ENCODE results near the gene BBS1. TPM values are rescaled to one million over a fixed set of nuclear protein-coding genes. Genes with fewer than 3 reads are reported as not detected.
A peak's percentile ranks its signal among the peaks of the same experiment; 100 is the strongest.
"Not testable (repeated sequence)": the region's sequence is repeated elsewhere in the genome, so short reads cannot be mapped to it uniquely, and the experiment has no call there.

The BBS1 gene
- total RNA-seq, 1 experiment from 2014 or later = 29.6 TPM

- no peak for DNase-seq (ENCODE audit: low read depth)
These were observed 60.4 kb downstream of the BBS1 start for GRCh38 chr11:66570850-66571180.

- peak; percentile 67 for DNase-seq (ENCODE audit: low read depth)
These were observed 68.7 kb downstream of the BBS1 start for GRCh38 chr11:66579017-66579606.

DNA sequence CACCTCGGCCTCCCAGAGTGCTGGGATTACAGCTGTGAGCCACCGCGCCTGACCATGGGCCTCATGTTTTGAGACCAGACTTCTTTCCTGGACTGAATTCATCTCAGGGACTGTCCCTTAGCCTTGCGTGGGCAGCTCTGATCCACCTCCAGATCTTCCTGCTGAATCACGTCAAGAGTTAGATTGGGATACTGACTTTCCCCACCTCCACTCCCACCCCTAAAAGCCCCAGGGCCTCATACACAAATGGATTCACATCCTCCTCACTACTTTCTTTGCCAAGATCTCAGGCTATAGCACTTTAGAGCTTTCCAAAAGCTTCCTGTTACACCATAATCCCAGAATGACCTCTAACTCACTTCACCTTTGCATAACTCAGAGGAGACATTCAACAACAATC is 70.4 kb downstream of the BBS1 start:
- peak; percentile 47 for DNase-seq (ENCODE audit: low read depth)

DNA sequence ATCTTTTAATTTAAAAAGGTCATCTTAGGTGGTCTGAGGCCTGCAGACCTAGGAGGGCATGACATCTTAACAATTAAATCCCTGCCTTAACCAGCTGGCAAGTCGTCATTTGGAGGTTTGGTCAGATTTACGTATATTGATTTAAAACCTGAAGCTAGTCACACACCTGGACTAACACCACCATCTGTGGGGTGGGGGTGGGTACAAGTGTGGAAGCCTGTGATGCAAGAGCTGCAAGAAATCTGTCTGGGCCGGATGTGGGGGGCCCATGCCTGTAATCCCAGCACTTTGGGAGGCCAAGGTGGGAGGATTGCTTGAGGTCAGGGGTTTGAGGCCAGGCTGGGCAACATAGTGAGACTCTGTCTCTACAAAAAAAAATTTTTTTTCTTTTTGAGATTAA is 70.8 kb downstream of the BBS1 start:
- no peak for DNase-seq (ENCODE audit: low read depth)

- DNase-seq (ENCODE audit: low read depth) = not testable (repeated sequence)
These were observed 72.2 kb downstream of the BBS1 start for GRCh38 chr11:66582565-66583147.

Other genes starting within 250 kb of the BBS1 start
- gene RAB1B, start 242.0 kb upstream of the BBS1 start, total RNA-seq (2014; rRNA removed; shearing (Covaris generic)) = 146 and 161 TPM in 2 replicates
- gene CNIH2, start 232.5 kb upstream of the BBS1 start, total RNA-seq (2014; rRNA removed; shearing (Covaris generic)) = 6.0 and 9.3 TPM in 2 replicates
- gene YIF1A, start 221.5 kb upstream of the BBS1 start, total RNA-seq (2014; rRNA removed; shearing (Covaris generic)) = 119 and 167 TPM in 2 replicates
- gene TMEM151A, start 218.7 kb upstream of the BBS1 start, total RNA-seq (2014; rRNA removed; shearing (Covaris generic)) = 0.39 TPM in 1 of 2 replicates, not detected in the other
- gene CD248, start 193.6 kb upstream of the BBS1 start, total RNA-seq (2014; rRNA removed; shearing (Covaris generic)) = not detected in 2 replicates
- gene RIN1, start 174.2 kb upstream of the BBS1 start, total RNA-seq (2014; rRNA removed; shearing (Covaris generic)) = 28.0 and 38.8 TPM in 2 replicates
- 91.7 and 92.6 TPM in 2 replicates for gene BRMS1, start 165.5 kb upstream of the BBS1 start, total RNA-seq (2014; rRNA removed; shearing (Covaris generic))
- gene B4GAT1, start 163.0 kb upstream of the BBS1 start, total RNA-seq (2014; rRNA removed; shearing (Covaris generic)) = 49.3 and 50.5 TPM in 2 replicates
- 0.39 and 1.4 TPM in 2 replicates for gene SLC29A2, start 138.9 kb upstream of the BBS1 start, total RNA-seq (2014; rRNA removed; shearing (Covaris generic))
- gene NPAS4, start 89.6 kb upstream of the BBS1 start, total RNA-seq (2014; rRNA removed; shearing (Covaris generic)) = not detected in 2 replicates
- gene MRPL11, start 71.8 kb upstream of the BBS1 start, total RNA-seq (2014; rRNA removed; shearing (Covaris generic)) = 67.6 and 74.4 TPM in 2 replicates
- gene PELI3, start 43.7 kb upstream of the BBS1 start, total RNA-seq (2014; rRNA removed; shearing (Covaris generic)) = 6.6 TPM in 2 replicates
- gene DPP3, start 30.2 kb upstream of the BBS1 start, total RNA-seq (2014; rRNA removed; shearing (Covaris generic)) = 36.8 and 46.4 TPM in 2 replicates
- gene ZDHHC24, start 35.4 kb downstream of the BBS1 start, total RNA-seq (2014; rRNA removed; shearing (Covaris generic)) = 7.2 and 10.9 TPM in 2 replicates
- under 0.01 TPM in 1 of 2 replicates, not detected in the other for gene ACTN3, start 36.3 kb downstream of the BBS1 start, total RNA-seq (2014; rRNA removed; shearing (Covaris generic))
- 26.3 and 27.5 TPM in 2 replicates for gene CTSF, start 58.0 kb downstream of the BBS1 start, total RNA-seq (2014; rRNA removed; shearing (Covaris generic))
- 0.10 and 0.84 TPM in 2 replicates for gene CCDC87, start 82.4 kb downstream of the BBS1 start, total RNA-seq (2014; rRNA removed; shearing (Covaris generic))
- gene CCS, start 82.5 kb downstream of the BBS1 start, total RNA-seq (2014; rRNA removed; shearing (Covaris generic)) = 28.5 and 33.3 TPM in 2 replicates
- gene RBM14, start 106.0 kb downstream of the BBS1 start, total RNA-seq (2014; rRNA removed; shearing (Covaris generic)) = 32.8 and 34.1 TPM in 2 replicates
- 126 and 138 TPM in 2 replicates for gene RBM4, start 128.1 kb downstream of the BBS1 start, total RNA-seq (2014; rRNA removed; shearing (Covaris generic))
- 20.7 and 25.4 TPM in 2 replicates for gene RBM4B, start 167.3 kb downstream of the BBS1 start, total RNA-seq (2014; rRNA removed; shearing (Covaris generic))
- under 0.01 and 0.68 TPM in 2 replicates for gene SPTBN2, start 218.6 kb downstream of the BBS1 start, total RNA-seq (2014; rRNA removed; shearing (Covaris generic))